HG03280 (cell line): ENCODE data around the gene RIOK3.
"Not testable (repeated sequence)": the region's sequence is repeated elsewhere in the genome, so short reads cannot be mapped to it uniquely, and the experiment has no call there.

Experiments
- ATAC-seq: cut with Tn5 transposase; IDR thresholded peaks from one replicate; pipeline ENCODE4 v1.9.1; 2021; ENCODE audit warnings: mild to moderate bottlenecking, moderate library complexity; ENCODE audit not compliant: unreplicated experiment

Gene RIOK3

GRCh38 chr18:23494992-23495391 lies 41.9 kb downstream of the RIOK3 start:
- no peak for ATAC-seq

- ATAC-seq: no peak
Observed at GRCh38 chr18:23495723-23496440, 42.8 kb downstream of the RIOK3 start.

GRCh38 chr18:23498117-23498516 lies 45.0 kb downstream of the RIOK3 start:
- no peak for ATAC-seq

GRCh38 chr18:23498877-23499276 lies 45.8 kb downstream of the RIOK3 start:
- ATAC-seq: peak; percentile 30

GRCh38 chr18:23499291-23499781 lies 46.2 kb downstream of the RIOK3 start:
- no peak for ATAC-seq

GRCh38 chr18:23501626-23502025 lies 48.5 kb downstream of the RIOK3 start:
- ATAC-seq: no peak

GRCh38 chr18:23502516-23503037 lies 49.5 kb downstream of the RIOK3 start:
- ATAC-seq: no peak

- peak; percentile 86 for ATAC-seq
Observed at GRCh38 chr18:23503038-23503962, 50.2 kb downstream of the RIOK3 start, which contains the start of gene RMC1. Gene RMC1, plus strand, starts transcription at chr18:23503511. Its CDS starts 108 bp downstream, at chr18:23503619.

- ATAC-seq: no peak
Observed at GRCh38 chr18:23503963-23504344, 50.9 kb downstream of the RIOK3 start.

GRCh38 chr18:23504720-23505119 lies 51.6 kb downstream of the RIOK3 start:
- peak; percentile 24 for ATAC-seq

- ATAC-seq: no peak
Observed at GRCh38 chr18:23506393-23506792, 53.3 kb downstream of the RIOK3 start.

- not testable (repeated sequence) for ATAC-seq
Observed at GRCh38 chr18:23510923-23511322, 57.8 kb downstream of the RIOK3 start.

GRCh38 chr18:23512216-23512615 lies 59.1 kb downstream of the RIOK3 start:
- not testable (repeated sequence) for ATAC-seq

- no peak for ATAC-seq
Observed at GRCh38 chr18:23512641-23513040, 59.6 kb downstream of the RIOK3 start.

- peak; percentile 86 for ATAC-seq
Observed at GRCh38 chr18:23515911-23516546, 62.9 kb downstream of the RIOK3 start.

- no peak for ATAC-seq
Observed at GRCh38 chr18:23519734-23520133, 66.6 kb downstream of the RIOK3 start.

- no peak for ATAC-seq
Observed at GRCh38 chr18:23521271-23521670, 68.2 kb downstream of the RIOK3 start.

- ATAC-seq: no peak
Observed at GRCh38 chr18:23521907-23522306, 68.8 kb downstream of the RIOK3 start.

GRCh38 chr18:23523429-23524212 lies 70.5 kb downstream of the RIOK3 start:
- no peak for ATAC-seq

GRCh38 chr18:23524213-23524707 lies 71.2 kb downstream of the RIOK3 start:
- ATAC-seq: no peak
